GM23338 (cell line): ENCODE data around the gene ZEB1. TPM values are rescaled to one million over a fixed set of nuclear protein-coding genes. Genes with fewer than 3 reads are reported as not detected.

ENCODE experiments used
- ATAC-seq: fragments of 200-7000 bp; cut with Tn5 transposase; 3 replicates; pipeline ENCODE4 v1.9.1; 2020
- DNase-seq: peaks from one replicate; pipeline ENCODE4 v3.0.0-alpha.2; 2015; ENCODE audit warnings: low spot score
- H2AFZ ChIP-seq: fragments of 200-600 bp; sonication (generic); 2 replicates; pipeline ENCODE4 v1.8.0; 2016; ENCODE audit warnings: antibody characterized with exemption, mild to moderate bottlenecking, moderate library complexity
- H3F3A ChIP-seq: fragments of 200-600 bp; sonication (generic); replicated peaks from 2 replicates; pipeline ENCODE4 v1.8.0; 2017; ENCODE audit warnings: antibody characterized with exemption, mixed run types, low read depth
- H3K27ac ChIP-seq: fragments of 200-600 bp; sonication (generic); 2 replicates; pipeline ENCODE4 v1.6.1; 2016; ENCODE audit warnings: low read depth
- H3K27me3 ChIP-seq: fragments of 200-600 bp; sonication (generic); 2 replicates; pipeline ENCODE4 v1.8.0; 2016; ENCODE audit warnings: mild to moderate bottlenecking, mixed run types, moderate library complexity; ENCODE audit not compliant: insufficient read depth
- H3K36me3 ChIP-seq: fragments of 200-600 bp; sonication (generic); 2 replicates; pipeline ENCODE4 v1.8.0; 2016; ENCODE audit warnings: mild to moderate bottlenecking; ENCODE audit not compliant: insufficient read depth
- H3K4me1 ChIP-seq: fragments of 200-600 bp; sonication (generic); 2 replicates; pipeline ENCODE4 v1.8.0; 2016; ENCODE audit warnings: mild to moderate bottlenecking, moderate library complexity; ENCODE audit not compliant: insufficient read depth
- H3K4me2 ChIP-seq: fragments of 200-600 bp; sonication (generic); 2 replicates; pipeline ENCODE4 v1.7.1; 2017; ENCODE audit warnings: mixed run types
- H3K4me3 ChIP-seq: fragments of 200-600 bp; sonication (generic); 2 replicates; pipeline ENCODE4 v1.6.1; 2016; ENCODE audit warnings: mixed run types
- H3K79me2 ChIP-seq: fragments of 200-600 bp; sonication (generic); replicated peaks from 2 replicates; pipeline ENCODE4 v1.8.0; 2017; ENCODE audit warnings: mild to moderate bottlenecking; ENCODE audit not compliant: insufficient read depth
- H3K9me2 ChIP-seq: fragments of 200-600 bp; sonication (generic); 2 replicates; pipeline ENCODE4 v1.8.0; 2017; ENCODE audit not compliant: insufficient read depth
- H4K20me1 ChIP-seq: fragments of 200-600 bp; sonication (generic); replicated peaks from 2 replicates; pipeline ENCODE4 v1.8.0; 2017; ENCODE audit warnings: mild to moderate bottlenecking; ENCODE audit not compliant: insufficient read depth
- H3K27ac Mint-ChIP-seq: 2 replicates; pipeline ENCODE4 v1.8.0; 2020; ENCODE audit warnings: inconsistent platforms, mild to moderate bottlenecking, moderate library complexity, mixed read lengths
- H3K27me3 Mint-ChIP-seq: 3 replicates; pipeline ENCODE4 v1.8.0; 2022; ENCODE audit warnings: low read depth, mild to moderate bottlenecking, moderate library complexity, mixed read lengths, inconsistent platforms; ENCODE audit not compliant: insufficient read depth, poor library complexity
- H3K36me3 Mint-ChIP-seq: 3 replicates; pipeline ENCODE4 v1.8.0; 2021; ENCODE audit warnings: low read depth, mild to moderate bottlenecking, inconsistent platforms, moderate library complexity, mixed read lengths
- H3K4me1 Mint-ChIP-seq: 3 replicates; pipeline ENCODE4 v1.8.0; 2020; ENCODE audit warnings: mild to moderate bottlenecking, inconsistent platforms, mixed read lengths
- H3K4me3 Mint-ChIP-seq: 3 replicates; pipeline ENCODE4 v1.8.0; 2021; ENCODE audit warnings: moderate library complexity, mild to moderate bottlenecking, inconsistent platforms, mixed read lengths
- H3K9me3 Mint-ChIP-seq: 3 replicates; pipeline ENCODE4 v1.8.0; 2020; ENCODE audit warnings: moderate library complexity, mild to moderate bottlenecking, inconsistent platforms, mixed read lengths
- CREB1 ChIP-seq: fragments of 250-450 bp; sonication (Bioruptor Pico); IDR thresholded peaks from 2 replicates; pipeline ENCODE4 v1.5.0; 2020; ENCODE audit warnings: low read depth, mild to moderate bottlenecking, moderate library complexity
- CTCF ChIP-seq, 2 experiments: fragments of 200-600 bp in 1 of 2; sonication (generic) in 1 of 2; conservative IDR thresholded peaks; 2 replicates each; pipeline versions ENCODE4 v1.5.1 to v1.6.1; 2016 to 2017; ENCODE audit warnings: antibody characterized with exemption in 2 of 2, low read depth in 2 of 2, mild to moderate bottlenecking in 2 of 2, moderate library complexity in 1 of 2
- EZH2 ChIP-seq: fragments of 200-600 bp; sonication (generic); IDR thresholded peaks from one replicate; pipeline ENCODE4 v1.8.0; 2017; ENCODE audit warnings: antibody characterized with exemption, mild to moderate bottlenecking, low read depth; ENCODE audit not compliant: unreplicated experiment
- EZH2phosphoT487 ChIP-seq: fragments of 200-600 bp; sonication (generic); IDR thresholded peaks from one replicate; pipeline ENCODE4 v1.8.1; 2018; ENCODE audit warnings: antibody characterized with exemption; ENCODE audit not compliant: unreplicated experiment
- JUNB ChIP-seq: IDR thresholded peaks from one replicate; pipeline ENCODE4 v1.6.1; 2016; ENCODE audit warnings: antibody characterized with exemption; ENCODE audit not compliant: unreplicated experiment
- NANOG ChIP-seq: IDR thresholded peaks from 2 replicates; pipeline ENCODE4 v1.6.1; 2016; ENCODE audit warnings: antibody characterized with exemption, borderline replicate concordance
- POLR2AphosphoS5 ChIP-seq: IDR thresholded peaks from 2 replicates; pipeline ENCODE4 v1.6.1; 2016; ENCODE audit warnings: antibody characterized with exemption, low read depth
- REST ChIP-seq: IDR thresholded peaks from one replicate; pipeline ENCODE4 v1.6.1; 2018; ENCODE audit warnings: antibody characterized with exemption; ENCODE audit not compliant: unreplicated experiment
- STAT1 ChIP-seq: IDR thresholded peaks from one replicate; pipeline ENCODE4 v1.6.1; 2016; ENCODE audit warnings: antibody characterized with exemption; ENCODE audit not compliant: unreplicated experiment
- ZNF114 ChIP-seq: fragments of 250-450 bp; sonication (Bioruptor Pico); IDR thresholded peaks from 2 replicates; pipeline ENCODE4 v1.5.0; 2020; ENCODE audit warnings: mild to moderate bottlenecking, moderate library complexity
- ZNF331 ChIP-seq: fragments of 250-450 bp; sonication (Bioruptor Pico); IDR thresholded peaks from 2 replicates; pipeline ENCODE4 v1.5.0; 2020; ENCODE audit warnings: low read depth, mild to moderate bottlenecking, moderate library complexity
- polyA plus RNA-seq: library from polyadenylated mRNA; unstranded; fragments of >200 nt; fragmentation: Nextera tagmentation; extraction: Ambion mirVana; gene quantifications from 2 replicates; pipeline ENCODE4 v1.2.1, GENCODE V29; 2016
- total RNA-seq: library from RNA; depleted of rRNA; stranded (reverse); fragments of >200 nt; shearing (Covaris generic); gene quantifications from 2 replicates; pipeline ENCODE4 v1.2.3, GENCODE V29; 2014
- TF ChIP-seq, protein P1 (sequence below): fragments of 250-450 bp; sonication (Bioruptor Pico); IDR thresholded peaks from 2 replicates; pipeline ENCODE4 v1.5.0; 2020; ENCODE audit warnings: mild to moderate bottlenecking, moderate library complexity
- TF ChIP-seq, protein P2 (sequence below): IDR thresholded peaks from 2 replicates; pipeline ENCODE4 v1.6.1; 2016; ENCODE audit warnings: antibody characterized with exemption

Gene ZEB1
- total and polyA plus RNA-seq, 2 experiments from 2014 or later, result 0.16 to 0.45 TPM

DNA sequence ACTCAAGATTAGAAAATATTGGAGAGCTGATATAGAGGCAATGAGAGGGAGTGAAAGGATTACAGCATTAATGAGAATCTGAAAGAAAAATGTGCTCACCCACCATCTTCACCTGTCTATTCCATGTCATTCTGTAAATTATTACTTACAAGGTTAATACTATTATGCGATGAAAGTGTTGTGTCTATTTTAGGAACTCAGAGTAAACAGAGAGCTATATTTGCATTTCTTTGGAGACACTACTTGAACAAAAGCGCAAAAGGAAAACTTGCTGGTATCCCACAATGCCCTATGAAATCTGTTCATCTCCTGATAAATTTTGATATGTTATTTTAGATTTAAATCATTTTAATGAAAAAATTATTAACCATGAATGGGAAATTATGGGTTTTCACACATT, 196.1 kb downstream of the ZEB1 start:
- Mint-ChIP-seq H3K4me3 (no peak overlapping the region), H3K27ac (no peak overlapping the region), H3K27me3 (no peaks in the 10 kb centered on the region), H3K4me1 (no peaks in the 10 kb centered on the region; the same call in 2 of the 3 replicates), H3K9me3 (no peaks in the 10 kb centered on the region), H3K36me3 (no peaks in the 10 kb centered on the region)
- no peaks in the 10 kb centered on the region for H3K9me2 ChIP-seq
- no peaks in the 10 kb centered on the region for H3K79me2 ChIP-seq
- no peak for TF ChIP-seq REST
- no peak for TF ChIP-seq CTCF (conservative IDR thresholded peaks at IDR 0.05; ENCODE audit: low read depth in 2 of 2)
- TF ChIP-seq EZH2phosphoT487, result no peak
- no peak for TF ChIP-seq ZNF114 (CRISPR knock-in tag)
- no peak for TF ChIP-seq EZH2
- TF ChIP-seq CREB1, result no peak
- TF ChIP-seq ZNF331, result no peak
- TF ChIP-seq NANOG, result no peak
- no peak for TF ChIP-seq POLR2AphosphoS5
- TF ChIP-seq, protein P1, sequence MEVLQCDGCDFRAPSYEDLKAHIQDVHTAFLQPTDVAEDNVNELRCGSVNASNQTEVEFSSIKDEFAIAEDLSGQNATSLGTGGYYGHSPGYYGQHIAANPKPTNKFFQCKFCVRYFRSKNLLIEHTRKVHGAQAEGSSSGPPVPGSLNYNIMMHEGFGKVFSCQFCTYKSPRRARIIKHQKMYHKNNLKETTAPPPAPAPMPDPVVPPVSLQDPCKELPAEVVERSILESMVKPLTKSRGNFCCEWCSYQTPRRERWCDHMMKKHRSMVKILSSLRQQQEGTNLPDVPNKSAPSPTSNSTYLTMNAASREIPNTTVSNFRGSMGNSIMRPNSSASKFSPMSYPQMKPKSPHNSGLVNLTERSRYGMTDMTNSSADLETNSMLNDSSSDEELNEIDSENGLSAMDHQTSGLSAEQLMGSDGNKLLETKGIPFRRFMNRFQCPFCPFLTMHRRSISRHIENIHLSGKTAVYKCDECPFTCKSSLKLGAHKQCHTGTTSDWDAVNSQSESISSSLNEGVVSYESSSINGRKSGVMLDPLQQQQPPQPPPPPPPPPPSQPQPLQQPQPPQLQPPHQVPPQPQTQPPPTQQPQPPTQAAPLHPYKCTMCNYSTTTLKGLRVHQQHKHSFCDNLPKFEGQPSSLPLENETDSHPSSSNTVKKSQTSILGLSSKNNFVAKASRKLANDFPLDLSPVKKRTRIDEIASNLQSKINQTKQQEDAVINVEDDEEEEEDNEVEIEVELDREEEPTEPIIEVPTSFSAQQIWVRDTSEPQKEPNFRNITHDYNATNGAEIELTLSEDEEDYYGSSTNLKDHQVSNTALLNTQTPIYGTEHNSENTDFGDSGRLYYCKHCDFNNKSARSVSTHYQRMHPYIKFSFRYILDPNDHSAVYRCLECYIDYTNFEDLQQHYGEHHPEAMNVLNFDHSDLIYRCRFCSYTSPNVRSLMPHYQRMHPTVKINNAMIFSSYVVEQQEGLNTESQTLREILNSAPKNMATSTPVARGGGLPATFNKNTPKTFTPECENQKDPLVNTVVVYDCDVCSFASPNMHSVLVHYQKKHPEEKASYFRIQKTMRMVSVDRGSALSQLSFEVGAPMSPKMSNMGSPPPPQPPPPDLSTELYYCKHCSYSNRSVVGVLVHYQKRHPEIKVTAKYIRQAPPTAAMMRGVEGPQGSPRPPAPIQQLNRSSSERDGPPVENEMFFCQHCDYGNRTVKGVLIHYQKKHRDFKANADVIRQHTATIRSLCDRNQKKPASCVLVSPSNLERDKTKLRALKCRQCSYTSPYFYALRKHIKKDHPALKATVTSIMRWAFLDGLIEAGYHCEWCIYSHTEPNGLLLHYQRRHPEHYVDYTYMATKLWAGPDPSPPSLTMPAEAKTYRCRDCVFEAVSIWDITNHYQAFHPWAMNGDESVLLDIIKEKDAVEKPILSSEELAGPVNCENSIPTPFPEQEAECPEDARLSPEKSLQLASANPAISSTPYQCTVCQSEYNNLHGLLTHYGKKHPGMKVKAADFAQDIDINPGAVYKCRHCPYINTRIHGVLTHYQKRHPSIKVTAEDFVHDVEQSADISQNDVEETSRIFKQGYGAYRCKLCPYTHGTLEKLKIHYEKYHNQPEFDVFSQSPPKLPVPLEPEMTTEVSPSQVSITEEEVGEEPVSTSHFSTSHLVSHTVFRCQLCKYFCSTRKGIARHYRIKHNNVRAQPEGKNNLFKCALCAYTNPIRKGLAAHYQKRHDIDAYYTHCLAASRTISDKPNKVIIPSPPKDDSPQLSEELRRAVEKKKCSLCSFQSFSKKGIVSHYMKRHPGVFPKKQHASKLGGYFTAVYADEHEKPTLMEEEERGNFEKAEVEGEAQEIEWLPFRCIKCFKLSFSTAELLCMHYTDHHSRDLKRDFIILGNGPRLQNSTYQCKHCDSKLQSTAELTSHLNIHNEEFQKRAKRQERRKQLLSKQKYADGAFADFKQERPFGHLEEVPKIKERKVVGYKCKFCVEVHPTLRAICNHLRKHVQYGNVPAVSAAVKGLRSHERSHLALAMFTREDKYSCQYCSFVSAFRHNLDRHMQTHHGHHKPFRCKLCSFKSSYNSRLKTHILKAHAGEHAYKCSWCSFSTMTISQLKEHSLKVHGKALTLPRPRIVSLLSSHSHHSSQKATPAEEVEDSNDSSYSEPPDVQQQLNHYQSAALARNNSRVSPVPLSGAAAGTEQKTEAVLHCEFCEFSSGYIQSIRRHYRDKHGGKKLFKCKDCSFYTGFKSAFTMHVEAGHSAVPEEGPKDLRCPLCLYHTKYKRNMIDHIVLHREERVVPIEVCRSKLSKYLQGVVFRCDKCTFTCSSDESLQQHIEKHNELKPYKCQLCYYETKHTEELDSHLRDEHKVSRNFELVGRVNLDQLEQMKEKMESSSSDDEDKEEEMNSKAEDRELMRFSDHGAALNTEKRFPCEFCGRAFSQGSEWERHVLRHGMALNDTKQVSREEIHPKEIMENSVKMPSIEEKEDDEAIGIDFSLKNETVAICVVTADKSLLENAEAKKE (CRISPR knock-in tag), result no peak
- TF ChIP-seq JUNB, result no peak
- TF ChIP-seq STAT1, result no peak
- TF ChIP-seq, protein P2, sequence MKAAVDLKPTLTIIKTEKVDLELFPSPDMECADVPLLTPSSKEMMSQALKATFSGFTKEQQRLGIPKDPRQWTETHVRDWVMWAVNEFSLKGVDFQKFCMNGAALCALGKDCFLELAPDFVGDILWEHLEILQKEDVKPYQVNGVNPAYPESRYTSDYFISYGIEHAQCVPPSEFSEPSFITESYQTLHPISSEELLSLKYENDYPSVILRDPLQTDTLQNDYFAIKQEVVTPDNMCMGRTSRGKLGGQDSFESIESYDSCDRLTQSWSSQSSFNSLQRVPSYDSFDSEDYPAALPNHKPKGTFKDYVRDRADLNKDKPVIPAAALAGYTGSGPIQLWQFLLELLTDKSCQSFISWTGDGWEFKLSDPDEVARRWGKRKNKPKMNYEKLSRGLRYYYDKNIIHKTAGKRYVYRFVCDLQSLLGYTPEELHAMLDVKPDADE, result no peak
- DNase-seq (no peak), ATAC-seq (no peak)
- H3K27me3 ChIP-seq, result no peaks in the 10 kb centered on the region
- no peaks in the 10 kb centered on the region for H3F3A ChIP-seq
- H3K4me2 ChIP-seq, result no peak overlapping the region
- H4K20me1 ChIP-seq, result no peaks in the 10 kb centered on the region
- no peak overlapping the region for H2AFZ ChIP-seq
- H3K36me3 ChIP-seq, result no peaks in the 10 kb centered on the region
- no peak overlapping the region for H3K27ac ChIP-seq
- H3K4me1 ChIP-seq, result no peaks in the 10 kb centered on the region
- no peak overlapping the region for H3K4me3 ChIP-seq
